ENCODE data around the gene CORO6. TPM values are rescaled to one million over a fixed set of nuclear protein-coding genes. Genes with fewer than 3 reads are reported as not detected.

Gene CORO6
- total and polyA plus RNA-seq, 2 of the 13 experiments (the other 11 are each of a cell fraction or from before 2014, with no cell fraction given), result 0.42 to 0.82 TPM

- TF ChIP-seq ZKSCAN1 (IDR thresholded peaks at IDR 0.05; ENCODE audit: low read length), result no peak
- TF ChIP-seq ATF7-NPFF (CRISPR knock-in tag; IDR thresholded peaks at IDR 0.05; ENCODE audit: low read depth), result 0 out of 2 replicates have a peak, but pooled peaks have one; percentile 63
- TF ChIP-seq ZSCAN31 (CRISPR knock-in tag; IDR thresholded peaks at IDR 0.05; ENCODE audit: low read depth), result no peak
- no peak for TF ChIP-seq LRRFIP1 (CRISPR knock-in tag; conservative IDR thresholded peaks at IDR 0.05)
- TF ChIP-seq ZNF552 (CRISPR knock-in tag; IDR thresholded peaks at IDR 0.05; ENCODE audit: borderline replicate concordance), result no peak
- peak; percentile 15; the same call in 1 of the 2 replicates for TF ChIP-seq PITX1 (CRISPR knock-in tag; IDR thresholded peaks at IDR 0.05)
- TF ChIP-seq HNF1A (IDR thresholded peaks at IDR 0.05; ENCODE audit: low read depth), result no peak
- peak; percentile 28; the same call in 1 of the 2 replicates for TF ChIP-seq HNF1A (CRISPR knock-in tag; IDR thresholded peaks at IDR 0.05; ENCODE audit: borderline replicate concordance)
- TF ChIP-seq TRAFD1 (CRISPR knock-in tag; IDR thresholded peaks at IDR 0.05; ENCODE audit: borderline replicate concordance), result 0 out of 2 replicates have a peak, but pooled peaks have one; percentile 46
- TF ChIP-seq NFIB (CRISPR knock-in tag; IDR thresholded peaks at IDR 0.05; ENCODE audit: borderline replicate concordance), result no peak
- TF ChIP-seq TCF7L2 (IDR thresholded peaks at IDR 0.05; ENCODE audit: low read depth, low read length), result no peak
- TF ChIP-seq ZNF773 (CRISPR knock-in tag; IDR thresholded peaks at IDR 0.05; ENCODE audit: borderline replicate concordance), result no peak; the same call in 1 of the 2 replicates
- TF ChIP-seq CREBL2 (CRISPR knock-in tag; IDR thresholded peaks at IDR 0.05; ENCODE audit: borderline replicate concordance), result no peak
- 0 out of 2 replicates have a peak, but pooled peaks have one; percentile 57 for TF ChIP-seq ZSCAN29 (CRISPR knock-in tag; conservative IDR thresholded peaks at IDR 0.05)
Observed at GRCh38 chr17:29568331-29569244, 54.1 kb downstream of the CORO6 start, which contains the start of gene TP53I13 (continued).
